ENCODE results near the gene SPRED1.

DNA sequence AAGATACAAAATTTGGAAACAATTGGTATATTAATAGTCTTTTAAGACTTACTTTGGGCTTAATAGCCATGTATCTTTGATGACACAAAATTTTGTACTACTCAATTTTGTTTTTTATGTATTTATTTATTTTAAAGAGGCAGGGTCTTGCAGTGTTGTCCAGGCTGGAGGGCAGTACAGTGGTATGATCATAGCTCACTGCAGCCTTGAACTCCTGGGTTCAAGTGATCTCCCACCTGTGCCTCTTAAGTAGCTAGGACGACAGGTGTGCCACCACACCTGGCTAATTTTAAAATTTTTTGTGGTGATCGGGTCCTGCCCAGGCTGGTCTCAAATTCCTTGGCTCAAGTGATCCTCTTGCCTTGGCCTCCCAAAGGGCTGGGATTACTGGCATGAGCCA is 6.5 kb downstream of the SPRED1 start:
- TF ChIP-seq, protein P1, sequence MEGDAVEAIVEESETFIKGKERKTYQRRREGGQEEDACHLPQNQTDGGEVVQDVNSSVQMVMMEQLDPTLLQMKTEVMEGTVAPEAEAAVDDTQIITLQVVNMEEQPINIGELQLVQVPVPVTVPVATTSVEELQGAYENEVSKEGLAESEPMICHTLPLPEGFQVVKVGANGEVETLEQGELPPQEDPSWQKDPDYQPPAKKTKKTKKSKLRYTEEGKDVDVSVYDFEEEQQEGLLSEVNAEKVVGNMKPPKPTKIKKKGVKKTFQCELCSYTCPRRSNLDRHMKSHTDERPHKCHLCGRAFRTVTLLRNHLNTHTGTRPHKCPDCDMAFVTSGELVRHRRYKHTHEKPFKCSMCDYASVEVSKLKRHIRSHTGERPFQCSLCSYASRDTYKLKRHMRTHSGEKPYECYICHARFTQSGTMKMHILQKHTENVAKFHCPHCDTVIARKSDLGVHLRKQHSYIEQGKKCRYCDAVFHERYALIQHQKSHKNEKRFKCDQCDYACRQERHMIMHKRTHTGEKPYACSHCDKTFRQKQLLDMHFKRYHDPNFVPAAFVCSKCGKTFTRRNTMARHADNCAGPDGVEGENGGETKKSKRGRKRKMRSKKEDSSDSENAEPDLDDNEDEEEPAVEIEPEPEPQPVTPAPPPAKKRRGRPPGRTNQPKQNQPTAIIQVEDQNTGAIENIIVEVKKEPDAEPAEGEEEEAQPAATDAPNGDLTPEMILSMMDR (IDR thresholded peaks at IDR 0.05): no peak
- no peak for TF ChIP-seq POLR2AphosphoS5 (IDR thresholded peaks at IDR 0.05)
- no peak for TF ChIP-seq EP300 (IDR thresholded peaks at IDR 0.05; ENCODE audit: low read depth)
- TF ChIP-seq POLR2A (IDR thresholded peaks at IDR 0.05): no peak
